NCI-H446 (cell line): Measurements from ENCODE around the gene ELFN2.

Experiments
- DNase-seq, 2 experiments: peaks; one replicate each; lab custom pipeline; 2025; lab: John Stamatoyannopoulos, UW

ELFN2 gene

GRCh38 chr22:37427711-37428635 lies 694 bp upstream of the ELFN2 start:
- DNase-seq: no peak

GRCh38 chr22:37426706-37427134 lies 559 bp downstream of the ELFN2 start:
- DNase-seq: no peak

- DNase-seq: no peak
These were observed 1.2 kb downstream of the ELFN2 start for GRCh38 chr22:37425800-37426705.

- DNase-seq: no peak
These were observed 1.9 kb downstream of the ELFN2 start for GRCh38 chr22:37425369-37425768.

- no peak for DNase-seq
These were observed 4.0 kb downstream of the ELFN2 start for GRCh38 chr22:37423283-37423682.

GRCh38 chr22:37421468-37421877 lies 5.8 kb downstream of the ELFN2 start:
- no peak for DNase-seq

- DNase-seq: no peak
These were observed 6.4 kb downstream of the ELFN2 start for GRCh38 chr22:37420686-37421467.

- DNase-seq: no peak
These were observed 7.2 kb downstream of the ELFN2 start for GRCh38 chr22:37419969-37420685.

GRCh38 chr22:37419370-37419968 lies 7.8 kb downstream of the ELFN2 start:
- DNase-seq: no peak

- no peak for DNase-seq
These were observed 8.5 kb downstream of the ELFN2 start for GRCh38 chr22:37418627-37419369.

- no peak for DNase-seq
These were observed 9.5 kb downstream of the ELFN2 start for GRCh38 chr22:37417677-37418348.

- no peak for DNase-seq
These were observed 10.0 kb downstream of the ELFN2 start for GRCh38 chr22:37417264-37417663.

- no peak for DNase-seq
These were observed 10.5 kb downstream of the ELFN2 start for GRCh38 chr22:37416827-37417226.

GRCh38 chr22:37416389-37416788 lies 10.9 kb downstream of the ELFN2 start:
- no peak for DNase-seq

- no peak for DNase-seq
These were observed 12.1 kb downstream of the ELFN2 start for GRCh38 chr22:37415210-37415609.

- DNase-seq: no peak
These were observed 13.0 kb downstream of the ELFN2 start for GRCh38 chr22:37414288-37414687.

GRCh38 chr22:37413546-37413945 lies 13.7 kb downstream of the ELFN2 start:
- DNase-seq: no peak

GRCh38 chr22:37412495-37413250 lies 14.6 kb downstream of the ELFN2 start:
- no peak for DNase-seq

- DNase-seq: no peak
These were observed 15.6 kb downstream of the ELFN2 start for GRCh38 chr22:37411655-37412054.
